NCI-H2196 treated with DMSO at 0.1 percent for 48 hours (cell line): Measurements from ENCODE around the gene INPP4B.

ENCODE experiments used
- DNase-seq: peaks from one replicate; lab custom pipeline; 2025; ENCODE audit not compliant: unreplicated experiment; lab: John Stamatoyannopoulos, UW

The INPP4B gene

GRCh38 chr4:142475663-142476062 is 370.4 kb downstream of the INPP4B start:
- DNase-seq, result peak; percentile 9

- peak; percentile 73 for DNase-seq
Observed at GRCh38 chr4:142474398-142475087, 371.6 kb downstream of the INPP4B start.

GRCh38 chr4:142473960-142474338 is 372.2 kb downstream of the INPP4B start:
- DNase-seq, result no peak

GRCh38 chr4:142473218-142473959 is 372.7 kb downstream of the INPP4B start:
- peak; percentile 56 for DNase-seq

- no peak for DNase-seq
Observed at GRCh38 chr4:142467088-142467487, 379.0 kb downstream of the INPP4B start.

- no peak for DNase-seq
Observed at GRCh38 chr4:142465526-142465925, 380.6 kb downstream of the INPP4B start.

GRCh38 chr4:142463206-142463605 is 382.9 kb downstream of the INPP4B start:
- DNase-seq, result no peak

- DNase-seq, result no peak
Observed at GRCh38 chr4:142452161-142452855, 393.8 kb downstream of the INPP4B start.

GRCh38 chr4:142449771-142450373 is 396.2 kb downstream of the INPP4B start:
- DNase-seq, result no peak

GRCh38 chr4:142447009-142447408 is 399.1 kb downstream of the INPP4B start:
- DNase-seq, result no peak

- DNase-seq, result no peak
Observed at GRCh38 chr4:142443469-142443868, 402.6 kb downstream of the INPP4B start.

- DNase-seq, result no peak
Observed at GRCh38 chr4:142440093-142440492, 406.0 kb downstream of the INPP4B start.

- no peak for DNase-seq
Observed at GRCh38 chr4:142435599-142436235, 410.4 kb downstream of the INPP4B start.

GRCh38 chr4:142434519-142435224 is 411.4 kb downstream of the INPP4B start:
- DNase-seq, result no peak

- DNase-seq, result no peak
Observed at GRCh38 chr4:142428715-142429114, 417.4 kb downstream of the INPP4B start.

GRCh38 chr4:142427456-142427855 is 418.6 kb downstream of the INPP4B start:
- DNase-seq, result no peak

GRCh38 chr4:142423861-142424260 is 422.2 kb downstream of the INPP4B start:
- no peak for DNase-seq

GRCh38 chr4:142420311-142421095 is 425.6 kb downstream of the INPP4B start:
- DNase-seq, result no peak

GRCh38 chr4:142419712-142420111 is 426.4 kb downstream of the INPP4B start:
- DNase-seq, result no peak

GRCh38 chr4:142418697-142419096 is 427.4 kb downstream of the INPP4B start:
- DNase-seq, result no peak
